ENCODE measurements around the gene SDHA. TPM values are rescaled to one million over a fixed set of nuclear protein-coding genes. Genes with fewer than 3 reads are reported as not detected.

SDHA gene
- total and polyA plus RNA-seq, 10 of the 15 experiments (the other 5 are each of a cell fraction or from before 2014, with no cell fraction given): 63.3 to 205 (median 104) TPM

DNA sequence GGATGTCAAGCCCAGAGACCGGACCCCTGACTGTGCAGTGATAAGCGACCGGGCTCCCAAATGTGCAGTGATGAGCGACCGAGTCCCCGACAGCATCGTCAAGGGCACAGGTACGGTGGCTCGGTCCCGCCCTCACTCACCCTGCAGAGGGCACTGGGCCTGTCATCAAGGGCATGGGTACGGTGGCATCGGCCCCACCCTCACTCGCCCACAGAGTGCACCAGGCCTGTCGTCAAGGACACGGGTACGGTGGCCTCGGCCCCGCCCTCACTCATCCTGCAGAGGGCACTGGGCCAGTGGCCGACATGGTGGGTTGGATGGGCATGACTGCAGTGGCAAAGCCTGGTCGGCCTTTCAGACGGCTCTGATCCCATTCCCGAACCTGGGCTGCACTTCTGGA, 36.6 kb upstream of the SDHA start:
- POLR2A ChIA-PET: no interaction called here

More for the DNA sequence above, 36.6 kb upstream of the SDHA start:
- intact Hi-C loops (cut with micrococcal nuclease; ENCODE audit: unreplicated experiment) (no loop called here), in situ Hi-C loops (cut with MboI) (no loop called here)
- no peak overlapping the region for H3K4me2 ChIP-seq (ENCODE audit: control insufficient read depth, insufficient read depth)
- no peaks in the 10 kb centered on the region for H3K9me3 ChIP-seq (replicated peaks; ENCODE audit: control insufficient read depth, insufficient read depth, low read length)
- H2AFZ ChIP-seq (ENCODE audit: control insufficient read depth, low read depth, low read length): no peak overlapping the region
- ChIA-PET RAD21 (ENCODE audit: unreplicated experiment) (no interaction called here), SMC1A (ENCODE audit: uncharacterized antibody, unreplicated experiment) (no interaction called here), CTCF (no interaction called here)
- BruUV-seq (replicated peaks): no TSS peak
- no peaks in the 10 kb centered on the region for H3K79me2 ChIP-seq (ENCODE audit: control insufficient read depth, insufficient read depth, low read length)
- no peak for TF ChIP-seq IRF4 (IDR thresholded peaks at IDR 0.05; ENCODE audit: low read depth, low read length)
- no peak for TF ChIP-seq BCLAF1 (IDR thresholded peaks at IDR 0.05)
- no peak for TF ChIP-seq GATAD2B (conservative IDR thresholded peaks at IDR 0.05; ENCODE audit: low read depth)
- TF ChIP-seq, protein P1, sequence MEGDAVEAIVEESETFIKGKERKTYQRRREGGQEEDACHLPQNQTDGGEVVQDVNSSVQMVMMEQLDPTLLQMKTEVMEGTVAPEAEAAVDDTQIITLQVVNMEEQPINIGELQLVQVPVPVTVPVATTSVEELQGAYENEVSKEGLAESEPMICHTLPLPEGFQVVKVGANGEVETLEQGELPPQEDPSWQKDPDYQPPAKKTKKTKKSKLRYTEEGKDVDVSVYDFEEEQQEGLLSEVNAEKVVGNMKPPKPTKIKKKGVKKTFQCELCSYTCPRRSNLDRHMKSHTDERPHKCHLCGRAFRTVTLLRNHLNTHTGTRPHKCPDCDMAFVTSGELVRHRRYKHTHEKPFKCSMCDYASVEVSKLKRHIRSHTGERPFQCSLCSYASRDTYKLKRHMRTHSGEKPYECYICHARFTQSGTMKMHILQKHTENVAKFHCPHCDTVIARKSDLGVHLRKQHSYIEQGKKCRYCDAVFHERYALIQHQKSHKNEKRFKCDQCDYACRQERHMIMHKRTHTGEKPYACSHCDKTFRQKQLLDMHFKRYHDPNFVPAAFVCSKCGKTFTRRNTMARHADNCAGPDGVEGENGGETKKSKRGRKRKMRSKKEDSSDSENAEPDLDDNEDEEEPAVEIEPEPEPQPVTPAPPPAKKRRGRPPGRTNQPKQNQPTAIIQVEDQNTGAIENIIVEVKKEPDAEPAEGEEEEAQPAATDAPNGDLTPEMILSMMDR (IDR thresholded peaks at IDR 0.05 in 2 of 3, conservative IDR thresholded peaks at IDR 0.05 in 1 of 3; ENCODE audit: control insufficient read depth in 2 of 3, extremely low read depth in 1 of 3, insufficient read depth in 1 of 3, low read depth in 3 of 3, low read length in 3 of 3): no peak
- H3K9ac ChIP-seq (ENCODE audit: control insufficient read depth, insufficient read depth, low read length): no peak overlapping the region
- no peaks in the 10 kb centered on the region for H3K4me1 ChIP-seq (ENCODE audit: control insufficient read depth, insufficient read depth, low read length)
- ATAC-seq (no peak), DNase-seq (ENCODE audit: low read depth, low spot score) (no peak), FAIRE-seq (no peak)
- H3K27me3 ChIP-seq (replicated peaks in 1 of 2; ENCODE audit: control insufficient read depth in 2 of 2, insufficient read depth in 2 of 2, low read length in 1 of 2): no peaks in the 10 kb centered on the region; a peak in 2 of 4 replicates
- no peaks in the 10 kb centered on the region for H4K20me1 ChIP-seq (ENCODE audit: control insufficient read depth, insufficient read depth)
- H3K27ac ChIP-seq (ENCODE audit: control insufficient read depth, insufficient read depth): no peak overlapping the region
- WGBS (ENCODE audit: insufficient coverage, insufficient replicate concordance, low lambda C conversion rate, missing lambda C conversion rate): 56% methylated on average over 20 of the region's 22 CpGs
- no peaks in the 10 kb centered on the region for H3K36me3 ChIP-seq (ENCODE audit: control insufficient read depth in 2 of 2, insufficient read depth in 2 of 2, low read length in 1 of 2)
- no peak overlapping the region for H3K4me3 ChIP-seq

Data from GM12878 (cell line).